ENCODE data around the gene FOXD4L6. TPM values are rescaled to one million over a fixed set of nuclear protein-coding genes. Genes with fewer than 3 reads are reported as not detected.
"Not testable (repeated sequence)": the region's sequence is repeated elsewhere in the genome, so short reads cannot be mapped to it uniquely, and the experiment has no call there.

The FOXD4L6 gene
- polyA plus RNA-seq, 1 of the 3 experiments (the other 2 are of a cell fraction): not detected

GRCh38 chr9:41086215-41086614 lies 42.3 kb downstream of the FOXD4L6 start:
- H3K9ac ChIP-seq; H3F3A ChIP-seq (replicated peaks; ENCODE audit: insufficient read depth); CTCF ChIA-PET; H4K20me1 ChIP-seq (ENCODE audit: insufficient read depth); H3K4me3 ChIP-seq (ENCODE audit: low read depth in 2 of 2, low read length in 1 of 2); POLR2A ChIA-PET; H3K27ac ChIP-seq (ENCODE audit: low read depth in 2 of 2, low read length in 1 of 2); H2AFZ ChIP-seq (ENCODE audit: low read depth); H3K36me3 ChIP-seq (replicated peaks in 1 of 2; ENCODE audit: control insufficient read depth in 1 of 2, insufficient read depth in 2 of 2, low read length in 1 of 2); H3K4me1 ChIP-seq (ENCODE audit: control insufficient read depth in 1 of 2, insufficient read depth in 2 of 2, low read depth in 1 of 2, low read length in 1 of 2); H3K9me2 ChIP-seq; H3K27me3 ChIP-seq (ENCODE audit: insufficient read depth); DNase-seq; H3K79me2 ChIP-seq (ENCODE audit: insufficient read depth); H3K4me2 ChIP-seq; H3K9me3 ChIP-seq: not testable (repeated sequence)
- 23% methylated on average over 3 of the region's 3 CpGs for WGBS (ENCODE audit: low lambda C conversion rate)

- H3F3A ChIP-seq (replicated peaks; ENCODE audit: insufficient read depth); CTCF ChIA-PET; H2AFZ ChIP-seq (ENCODE audit: low read depth); H3K9me2 ChIP-seq; H4K20me1 ChIP-seq (ENCODE audit: insufficient read depth); H3K36me3 ChIP-seq (replicated peaks in 1 of 2; ENCODE audit: control insufficient read depth in 1 of 2, insufficient read depth in 2 of 2, low read length in 1 of 2); H3K9me3 ChIP-seq; H3K4me1 ChIP-seq (ENCODE audit: control insufficient read depth in 1 of 2, insufficient read depth in 2 of 2, low read depth in 1 of 2, low read length in 1 of 2); H3K4me2 ChIP-seq; H3K9ac ChIP-seq; H3K27ac ChIP-seq (ENCODE audit: low read depth in 2 of 2, low read length in 1 of 2); POLR2A ChIA-PET; H3K79me2 ChIP-seq (ENCODE audit: insufficient read depth); H3K4me3 ChIP-seq (ENCODE audit: low read depth in 2 of 2, low read length in 1 of 2); DNase-seq; H3K27me3 ChIP-seq (ENCODE audit: insufficient read depth): not testable (repeated sequence)
- 30% methylated on average over 4 of the region's 4 CpGs for WGBS (ENCODE audit: low lambda C conversion rate)
Measured at GRCh38 chr9:41082358-41082757, 46.1 kb downstream of the FOXD4L6 start.

- H3K27ac ChIP-seq (ENCODE audit: low read depth in 2 of 2, low read length in 1 of 2); H3K4me1 ChIP-seq (ENCODE audit: control insufficient read depth in 1 of 2, insufficient read depth in 2 of 2, low read depth in 1 of 2, low read length in 1 of 2); H3K36me3 ChIP-seq (replicated peaks in 1 of 2; ENCODE audit: control insufficient read depth in 1 of 2, insufficient read depth in 2 of 2, low read length in 1 of 2); H3K4me3 ChIP-seq (ENCODE audit: low read depth in 2 of 2, low read length in 1 of 2); H3F3A ChIP-seq (replicated peaks; ENCODE audit: insufficient read depth); H2AFZ ChIP-seq (ENCODE audit: low read depth); POLR2A ChIA-PET; H3K79me2 ChIP-seq (ENCODE audit: insufficient read depth); H3K9me2 ChIP-seq; H3K9me3 ChIP-seq; DNase-seq; H3K9ac ChIP-seq; H4K20me1 ChIP-seq (ENCODE audit: insufficient read depth); CTCF ChIA-PET; H3K27me3 ChIP-seq (ENCODE audit: insufficient read depth); H3K4me2 ChIP-seq: not testable (repeated sequence)
- 28% methylated on average over 4 of the region's 4 CpGs for WGBS (ENCODE audit: low lambda C conversion rate)
Measured at GRCh38 chr9:41079464-41079863, 49.0 kb downstream of the FOXD4L6 start.

- H2AFZ ChIP-seq (ENCODE audit: low read depth); H3K9me3 ChIP-seq; H3K79me2 ChIP-seq (ENCODE audit: insufficient read depth); H3K9me2 ChIP-seq; H3K4me1 ChIP-seq (ENCODE audit: control insufficient read depth in 1 of 2, insufficient read depth in 2 of 2, low read depth in 1 of 2, low read length in 1 of 2); H3K9ac ChIP-seq; H3K36me3 ChIP-seq (replicated peaks in 1 of 2; ENCODE audit: control insufficient read depth in 1 of 2, insufficient read depth in 2 of 2, low read length in 1 of 2); H3K27ac ChIP-seq (ENCODE audit: low read depth in 2 of 2, low read length in 1 of 2); H3K4me2 ChIP-seq; H3K27me3 ChIP-seq (ENCODE audit: insufficient read depth); DNase-seq; H3F3A ChIP-seq (replicated peaks; ENCODE audit: insufficient read depth); H4K20me1 ChIP-seq (ENCODE audit: insufficient read depth); CTCF ChIA-PET; H3K4me3 ChIP-seq (ENCODE audit: low read depth in 2 of 2, low read length in 1 of 2); POLR2A ChIA-PET: not testable (repeated sequence)
- TF ChIP-seq FOSL2 (IDR thresholded peaks at IDR 0.05; ENCODE audit: borderline replicate concordance, low read depth) (peak; percentile 30; the same call in 1 of the 2 replicates), JUND (IDR thresholded peaks at IDR 0.05) (peak; percentile 18; the same call in 1 of the 2 replicates)
- 11% methylated on average over 1 of the region's 1 CpG for WGBS (ENCODE audit: low lambda C conversion rate)
Measured at GRCh38 chr9:41077586-41077985, 50.9 kb downstream of the FOXD4L6 start.

Other genes starting within 250 kb of the FOXD4L6 start
- gene ZNG1F, start 60.6 kb upstream of the FOXD4L6 start, polyA plus RNA-seq (2012; rRNA removed): 12.5 and 12.6 TPM in 2 replicates

All from SK-N-SH (cell line).